Body of pancreas (tissue), 4 donors: ENCODE measurements around the gene SUSD4.

Experiments used
- POLR2A ChIP-seq, 3 donors: fragments of 450-650 bp; IDR thresholded peaks; one replicate each; pipeline ENCODE4 v1.6.1; 2016; ENCODE audit warnings: antibody characterized with exemption in 3 of 3, mild to moderate bottlenecking in 2 of 3
- TF ChIP-seq, protein P1 (sequence below), 7 experiments: fragments of 450-650 bp in 4 of 7; fragments of 200-600 bp in 3 of 7; sonication (generic) in 3 of 7; IDR thresholded peaks; one replicate each; pipeline ENCODE4 v1.5.1; 2016 to 2019; ENCODE audit warnings: antibody characterized with exemption in 7 of 7

DNA sequence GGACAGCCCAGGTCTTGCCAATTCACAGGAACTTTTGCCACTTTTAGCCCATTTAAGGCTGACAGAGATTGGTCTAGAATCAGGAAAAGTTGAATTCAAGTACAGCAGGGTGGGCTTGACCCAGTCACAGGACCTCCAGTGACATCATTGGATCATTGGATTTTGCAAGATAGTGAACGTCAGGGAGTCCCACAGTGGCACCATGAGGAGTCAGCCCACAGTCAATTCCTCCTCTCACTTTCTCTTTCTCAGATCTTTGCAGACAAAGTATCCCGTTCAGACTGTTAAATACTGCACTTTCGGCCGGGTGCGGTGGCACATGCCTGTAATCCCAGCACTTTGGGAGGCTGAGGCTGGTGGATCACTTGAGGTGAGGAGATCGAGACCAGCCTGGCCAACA is 163.1 kb downstream of the SUSD4 start:
- TF ChIP-seq, protein P1, sequence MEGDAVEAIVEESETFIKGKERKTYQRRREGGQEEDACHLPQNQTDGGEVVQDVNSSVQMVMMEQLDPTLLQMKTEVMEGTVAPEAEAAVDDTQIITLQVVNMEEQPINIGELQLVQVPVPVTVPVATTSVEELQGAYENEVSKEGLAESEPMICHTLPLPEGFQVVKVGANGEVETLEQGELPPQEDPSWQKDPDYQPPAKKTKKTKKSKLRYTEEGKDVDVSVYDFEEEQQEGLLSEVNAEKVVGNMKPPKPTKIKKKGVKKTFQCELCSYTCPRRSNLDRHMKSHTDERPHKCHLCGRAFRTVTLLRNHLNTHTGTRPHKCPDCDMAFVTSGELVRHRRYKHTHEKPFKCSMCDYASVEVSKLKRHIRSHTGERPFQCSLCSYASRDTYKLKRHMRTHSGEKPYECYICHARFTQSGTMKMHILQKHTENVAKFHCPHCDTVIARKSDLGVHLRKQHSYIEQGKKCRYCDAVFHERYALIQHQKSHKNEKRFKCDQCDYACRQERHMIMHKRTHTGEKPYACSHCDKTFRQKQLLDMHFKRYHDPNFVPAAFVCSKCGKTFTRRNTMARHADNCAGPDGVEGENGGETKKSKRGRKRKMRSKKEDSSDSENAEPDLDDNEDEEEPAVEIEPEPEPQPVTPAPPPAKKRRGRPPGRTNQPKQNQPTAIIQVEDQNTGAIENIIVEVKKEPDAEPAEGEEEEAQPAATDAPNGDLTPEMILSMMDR (IDR thresholded peaks at IDR 0.05): no peak
- TF ChIP-seq POLR2A (IDR thresholded peaks at IDR 0.05): no peak
